HTERT RPE-1 (cell line): ENCODE results near the gene HSD3B1.
"Not testable (repeated sequence)": the region's sequence is repeated elsewhere in the genome, so short reads cannot be mapped to it uniquely, and the experiment has no call there.

Source experiments
- in situ Hi-C: fragments of 300-500 bp; cut with MboI; formaldehyde crosslinking; loops from 4 replicates; pipeline ENCODE4 v1.14.3; 2020; ENCODE audit warnings: low sequenced_read_pairs

HSD3B1 gene

DNA sequence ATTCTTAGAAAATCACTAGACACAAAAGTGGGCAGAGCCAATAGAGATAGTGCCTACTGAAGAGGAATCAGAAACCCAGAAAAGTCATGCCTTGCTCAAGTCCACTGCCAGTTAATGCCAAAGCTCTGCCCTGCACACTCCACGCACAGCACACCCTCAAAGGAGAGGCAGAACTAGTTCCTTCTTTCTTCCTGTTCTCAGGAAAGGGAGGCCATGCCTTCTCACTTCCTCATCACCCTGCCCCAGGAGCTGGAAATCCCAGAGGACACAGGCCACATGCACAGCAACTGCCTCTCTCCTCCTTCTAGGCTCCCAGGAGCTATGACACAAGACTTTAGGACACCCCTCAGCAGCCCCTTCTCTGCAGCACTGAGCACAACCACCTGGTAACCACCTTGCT lies 45.6 kb downstream of the HSD3B1 start:
- in situ Hi-C loops = not testable (repeated sequence)

DNA sequence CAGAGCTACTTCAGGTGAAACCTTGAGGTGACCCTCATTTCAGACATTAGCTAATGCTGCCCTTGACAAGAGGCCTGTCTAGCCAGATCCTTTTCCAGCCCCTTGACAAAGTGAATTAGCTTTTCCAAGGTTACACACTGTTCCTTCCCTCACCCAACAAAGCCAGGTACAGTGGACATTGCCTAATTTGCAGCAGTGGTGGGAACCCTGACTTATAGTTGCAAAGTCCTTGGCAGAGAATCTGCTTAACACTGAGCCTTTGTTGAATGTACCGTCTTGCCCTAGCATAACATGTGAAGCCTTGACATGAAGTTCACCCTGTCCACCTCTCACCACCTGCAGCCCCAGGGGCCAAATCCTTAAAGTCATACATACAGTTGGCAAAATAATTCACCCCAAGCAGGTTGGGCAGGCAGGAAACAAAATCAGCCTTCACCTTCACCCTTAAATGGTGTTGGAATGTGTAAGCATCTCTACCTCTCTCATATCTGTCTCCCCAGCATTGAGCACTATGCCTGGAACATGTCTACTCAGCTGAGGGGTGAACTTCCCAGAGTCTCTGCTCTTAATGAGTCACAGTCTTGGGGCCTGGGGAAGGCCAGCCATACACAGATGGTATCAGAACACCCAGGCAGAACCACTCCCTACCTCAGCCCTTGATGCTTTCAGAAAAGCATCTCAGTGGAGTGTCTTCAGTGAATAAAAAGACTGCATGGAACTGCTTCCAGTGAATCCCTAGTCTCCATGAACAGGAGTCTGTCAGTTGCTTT lies 46.5 kb downstream of the HSD3B1 start:
- in situ Hi-C loops = not testable (repeated sequence)

DNA sequence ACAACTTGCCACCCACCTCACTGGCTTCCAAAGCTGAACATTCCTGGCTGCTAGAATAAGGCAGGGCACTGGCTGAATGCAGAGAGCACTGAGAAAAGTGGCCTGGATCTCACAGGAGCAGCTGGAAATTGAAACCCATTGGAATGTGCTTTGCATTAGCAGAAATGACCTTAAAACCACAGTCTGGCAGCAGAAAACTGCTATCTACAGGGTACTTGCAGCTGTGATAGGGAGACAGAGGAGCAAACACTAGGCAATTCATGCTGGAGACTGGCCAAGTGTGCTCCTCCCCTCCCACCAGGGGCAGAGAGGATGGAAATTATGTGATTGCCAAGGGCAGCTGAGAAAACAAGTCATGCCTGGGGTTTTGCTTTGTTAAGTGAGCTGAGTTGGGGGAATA lies 47.2 kb downstream of the HSD3B1 start:
- in situ Hi-C loops = no loop called here

DNA sequence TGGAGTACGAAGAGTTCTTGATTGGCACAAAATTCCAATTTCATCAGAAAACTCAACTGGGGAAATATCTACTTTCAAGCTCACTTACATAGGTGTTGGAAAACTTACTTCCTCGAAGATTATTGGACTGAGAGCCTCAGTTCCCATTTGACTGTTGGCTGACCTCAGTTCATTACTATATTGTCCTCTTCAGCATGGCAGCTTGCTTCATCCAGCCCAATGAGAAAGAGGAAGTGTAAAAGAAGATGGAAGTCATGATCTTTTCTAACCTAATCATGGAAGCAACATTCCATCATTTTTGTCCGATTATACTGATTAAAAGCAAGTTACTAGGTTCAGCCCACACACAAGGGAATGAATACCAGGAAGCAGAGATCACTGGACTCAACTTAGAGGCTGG lies 49.4 kb downstream of the HSD3B1 start:
- in situ Hi-C loops = no loop called here

DNA sequence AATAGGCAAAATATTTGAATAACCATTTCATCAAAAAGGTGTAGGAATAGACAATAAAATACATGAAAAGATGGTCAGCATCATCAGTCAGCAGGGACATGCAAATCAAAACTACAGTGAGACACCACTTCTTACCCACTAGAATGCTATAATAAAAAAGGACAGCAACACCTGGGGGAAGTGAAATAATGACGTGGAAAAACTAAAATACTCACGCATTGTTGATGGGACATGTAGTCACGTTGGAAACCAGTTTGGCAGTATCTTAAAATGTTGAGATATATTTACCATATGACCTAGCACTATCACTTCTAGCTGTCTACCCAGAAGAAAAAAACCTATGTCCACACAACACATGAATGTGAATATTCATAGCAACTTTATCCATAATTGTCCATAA lies 53.4 kb downstream of the HSD3B1 start:
- in situ Hi-C loops = not testable (repeated sequence)

DNA sequence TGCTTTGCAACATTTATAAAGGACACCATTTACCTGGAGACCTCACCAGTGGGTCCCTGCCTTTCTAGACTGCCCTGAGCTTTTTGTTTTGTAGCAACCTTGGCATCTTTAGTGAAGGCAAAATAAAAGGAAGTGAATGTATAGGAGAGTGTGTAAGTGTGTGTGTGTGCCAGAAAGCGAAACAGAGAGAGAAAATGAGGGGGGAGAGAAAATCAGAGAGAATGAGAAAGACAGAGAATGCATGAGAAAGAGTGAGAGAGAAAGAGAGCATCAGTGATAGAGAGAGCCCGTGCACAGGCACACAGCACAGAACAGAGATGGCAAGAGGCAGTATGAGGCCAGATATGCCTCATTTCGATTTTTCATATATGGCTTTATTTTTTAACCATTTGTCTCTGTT lies 57.5 kb downstream of the HSD3B1 start:
- in situ Hi-C loops = no loop called here
